Measurements from ENCODE around the gene ARMH3.

The ARMH3 gene

GRCh38 chr10:101940916-101941315, 115.1 kb downstream of the ARMH3 start:
- DNase-seq (ENCODE audit: extremely low read depth, insufficient read length): no peak
- Histone ChIP-seq H3K27me3 (replicated peaks; ENCODE audit: control insufficient read depth, insufficient read depth, low read length) (no peaks in the 10 kb centered on the region), H3K36me3 (ENCODE audit: control insufficient read depth, insufficient read depth, low read length) (no peaks in the 10 kb centered on the region; the same call in 1 of the 2 replicates), H3K4me3 (replicated peaks; ENCODE audit: low read depth, low read length) (no peak overlapping the region)
- TF ChIP-seq CTCF (IDR thresholded peaks at IDR 0.05; ENCODE audit: insufficient read depth, low read length, poor library complexity, severe bottlenecking): no peak

- DNase-seq (ENCODE audit: extremely low read depth, insufficient read length): no peak
- no peaks in the 10 kb centered on the region; the same call in 1 of the 2 replicates for H3K36me3 ChIP-seq (ENCODE audit: control insufficient read depth, insufficient read depth, low read length)
- TF ChIP-seq CTCF (IDR thresholded peaks at IDR 0.05; ENCODE audit: insufficient read depth, low read length, poor library complexity, severe bottlenecking): no peak
- H3K27me3 ChIP-seq (replicated peaks; ENCODE audit: control insufficient read depth, insufficient read depth, low read length): no peaks in the 10 kb centered on the region
- no peak overlapping the region for H3K4me3 ChIP-seq (replicated peaks; ENCODE audit: low read depth, low read length)
These were observed 116.2 kb downstream of the ARMH3 start for GRCh38 chr10:101939729-101940128.

GRCh38 chr10:101939008-101939648, 116.8 kb downstream of the ARMH3 start:
- Histone ChIP-seq H3K27me3 (replicated peaks; ENCODE audit: control insufficient read depth, insufficient read depth, low read length) (no peaks in the 10 kb centered on the region), H3K4me3 (replicated peaks; ENCODE audit: low read depth, low read length) (no peak overlapping the region), H3K36me3 (ENCODE audit: control insufficient read depth, insufficient read depth, low read length) (no peaks in the 10 kb centered on the region; the same call in 1 of the 2 replicates)
- no peak for TF ChIP-seq CTCF (IDR thresholded peaks at IDR 0.05; ENCODE audit: insufficient read depth, low read length, poor library complexity, severe bottlenecking)
- no peak for DNase-seq (ENCODE audit: extremely low read depth, insufficient read length)

- H3K4me3 ChIP-seq (replicated peaks; ENCODE audit: low read depth, low read length): no peak overlapping the region
- H3K27me3 ChIP-seq (replicated peaks; ENCODE audit: control insufficient read depth, insufficient read depth, low read length): no peaks in the 10 kb centered on the region
- TF ChIP-seq CTCF (IDR thresholded peaks at IDR 0.05; ENCODE audit: insufficient read depth, low read length, poor library complexity, severe bottlenecking): no peak
- DNase-seq (ENCODE audit: extremely low read depth, insufficient read length): no peak
- H3K36me3 ChIP-seq (ENCODE audit: control insufficient read depth, insufficient read depth, low read length): no peaks in the 10 kb centered on the region; the same call in 1 of the 2 replicates
These were observed 117.5 kb downstream of the ARMH3 start for GRCh38 chr10:101938305-101939007.

- no peak for DNase-seq (ENCODE audit: extremely low read depth, insufficient read length)
- H3K4me3 ChIP-seq (replicated peaks; ENCODE audit: low read depth, low read length): no peak overlapping the region
- no peaks in the 10 kb centered on the region for H3K27me3 ChIP-seq (replicated peaks; ENCODE audit: control insufficient read depth, insufficient read depth, low read length)
- no peaks in the 10 kb centered on the region; the same call in 1 of the 2 replicates for H3K36me3 ChIP-seq (ENCODE audit: control insufficient read depth, insufficient read depth, low read length)
- no peak for TF ChIP-seq CTCF (IDR thresholded peaks at IDR 0.05; ENCODE audit: insufficient read depth, low read length, poor library complexity, severe bottlenecking)
These were observed 120.5 kb downstream of the ARMH3 start for GRCh38 chr10:101935431-101935830.
